ENCODE results near the gene TAPT1. TPM values are rescaled to one million over a fixed set of nuclear protein-coding genes. Genes with fewer than 3 reads are reported as not detected.

TAPT1 gene
- total RNA-seq, 1 experiment from 2014 or later = 11.1 TPM

DNA sequence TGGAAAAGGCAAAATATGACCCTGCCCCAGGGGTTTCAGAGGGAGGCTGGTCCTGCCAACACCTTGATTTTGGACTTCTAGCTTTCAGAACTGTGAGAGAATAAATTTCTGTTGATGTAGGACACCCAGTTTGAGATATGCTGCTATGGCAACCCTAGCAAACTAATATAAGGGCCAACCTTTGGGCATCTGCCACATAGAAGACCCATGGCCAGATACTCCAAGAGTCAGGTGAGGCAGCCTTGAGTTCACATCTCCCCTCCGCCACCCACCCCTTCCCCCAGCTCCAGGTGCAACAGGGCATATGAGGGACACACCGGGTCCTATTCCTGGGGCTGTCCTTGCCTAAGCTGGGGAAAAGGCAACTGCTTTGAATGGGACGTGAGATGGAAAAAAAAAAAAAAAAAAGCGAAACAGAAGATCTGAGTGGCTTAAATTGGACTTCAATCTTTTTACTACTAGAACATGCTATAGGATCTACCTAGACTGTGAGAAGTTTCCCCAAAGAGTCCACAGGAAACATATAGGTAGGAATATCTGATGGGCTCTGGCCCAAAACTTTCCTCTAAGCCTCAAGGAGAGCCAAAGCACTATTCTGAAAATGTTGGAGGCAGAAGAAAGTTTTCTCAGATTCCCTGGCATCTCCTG lies 85.9 kb downstream of the TAPT1 start:
- Histone ChIP-seq H3K27ac (ENCODE audit: insufficient read length, low read depth, low read length) (no peak overlapping the region), H3K9ac (ENCODE audit: extremely low read depth, insufficient read length, low read length) (no peak overlapping the region), H2BK20ac (ENCODE audit: low read depth, low read length, poor library complexity, severe bottlenecking) (no peak overlapping the region), H3K14ac (ENCODE audit: insufficient read depth, low read length) (no peak overlapping the region), H2BK12ac (ENCODE audit: insufficient read length, low read depth, low read length) (no peak overlapping the region), H2AK5ac (ENCODE audit: insufficient read length, low read length) (no peak overlapping the region), H3K56ac (ENCODE audit: insufficient read length, low read depth, low read length) (no peak overlapping the region), H3K18ac (ENCODE audit: insufficient read length, low read depth, low read length) (no peak overlapping the region), H3K23me2 (ENCODE audit: insufficient read length, low read depth, low read length, poor library complexity, severe bottlenecking) (no peaks in the 10 kb centered on the region), H3K4me2 (ENCODE audit: insufficient read depth, insufficient read length, low read length) (no peak overlapping the region), H4K20me1 (ENCODE audit: control insufficient read depth, insufficient read depth, insufficient read length) (no peaks in the 10 kb centered on the region), H2BK120ac (ENCODE audit: low read depth, low read length, poor library complexity, severe bottlenecking) (no peak overlapping the region), H3K9me3 (ENCODE audit: control insufficient read depth, low read depth, low read length) (peaks cover 8% of the 10 kb centered on the region), H3K4ac (ENCODE audit: low read depth, low read length) (no peak overlapping the region), H2BK15ac (ENCODE audit: low read depth, low read length) (no peak overlapping the region), H4K5ac (ENCODE audit: insufficient read length, low read depth, low read length) (no peak overlapping the region), H2BK5ac (ENCODE audit: insufficient read length, low read length) (no peak overlapping the region), H3T11ph (ENCODE audit: low read length) (no peak overlapping the region), H3K79me2 (ENCODE audit: insufficient read depth, low read length) (no peaks in the 10 kb centered on the region), H3K23ac (ENCODE audit: insufficient read length, low read depth, low read length) (no peak overlapping the region), H2AFZ (ENCODE audit: low read length) (no peak overlapping the region), H3K27me3 (ENCODE audit: insufficient read depth, low read length) (no peaks in the 10 kb centered on the region), H3K4me1 (ENCODE audit: insufficient read depth, low read length) (no peaks in the 10 kb centered on the region), H4K8ac (replicated peaks; ENCODE audit: insufficient read length, low read depth, low read length) (no peak overlapping the region), H4K91ac (ENCODE audit: insufficient read length, low read depth, low read length) (no peak overlapping the region), H3K79me1 (ENCODE audit: insufficient read depth, low read depth, low read length, poor library complexity, severe bottlenecking) (no peaks in the 10 kb centered on the region)
- Mint-ChIP-seq H3K27ac (no peak overlapping the region; a peak in 1 of 7 replicates), H3K4me3 (no peak overlapping the region), H3K27me3 (ENCODE audit: low read depth) (no peaks in the 10 kb centered on the region; the same call in 1 of the 2 replicates), H3K9me3 (peaks cover 23 to 27% of the 10 kb centered on the region in 2 experiments), H3K4me1 (peaks cover 0 to 2% of the 10 kb centered on the region in 2 experiments; a peak in 2 of 4 replicates), H3K36me3 (ENCODE audit: insufficient read depth in 1 of 3, low read depth in 3 of 3) (peaks cover 2 to 10% (median 6%) of the 10 kb centered on the region in 3 experiments)
- DNase-seq = no peak
- TF ChIP-seq, protein P1, sequence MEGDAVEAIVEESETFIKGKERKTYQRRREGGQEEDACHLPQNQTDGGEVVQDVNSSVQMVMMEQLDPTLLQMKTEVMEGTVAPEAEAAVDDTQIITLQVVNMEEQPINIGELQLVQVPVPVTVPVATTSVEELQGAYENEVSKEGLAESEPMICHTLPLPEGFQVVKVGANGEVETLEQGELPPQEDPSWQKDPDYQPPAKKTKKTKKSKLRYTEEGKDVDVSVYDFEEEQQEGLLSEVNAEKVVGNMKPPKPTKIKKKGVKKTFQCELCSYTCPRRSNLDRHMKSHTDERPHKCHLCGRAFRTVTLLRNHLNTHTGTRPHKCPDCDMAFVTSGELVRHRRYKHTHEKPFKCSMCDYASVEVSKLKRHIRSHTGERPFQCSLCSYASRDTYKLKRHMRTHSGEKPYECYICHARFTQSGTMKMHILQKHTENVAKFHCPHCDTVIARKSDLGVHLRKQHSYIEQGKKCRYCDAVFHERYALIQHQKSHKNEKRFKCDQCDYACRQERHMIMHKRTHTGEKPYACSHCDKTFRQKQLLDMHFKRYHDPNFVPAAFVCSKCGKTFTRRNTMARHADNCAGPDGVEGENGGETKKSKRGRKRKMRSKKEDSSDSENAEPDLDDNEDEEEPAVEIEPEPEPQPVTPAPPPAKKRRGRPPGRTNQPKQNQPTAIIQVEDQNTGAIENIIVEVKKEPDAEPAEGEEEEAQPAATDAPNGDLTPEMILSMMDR (conservative IDR thresholded peaks at IDR 0.05) = no peak
- WGBS (ENCODE audit: extremely low coverage, insufficient read length, low lambda C conversion rate) = no CpG with 5 or more reads among the region's 4 CpGs
